Gastrocnemius medialis (tissue), 4 donors: Measurements from ENCODE around the gene BAIAP2L1.

Experiments
- POLR2A ChIP-seq, 2 donors: fragments of 450-650 bp; IDR thresholded peaks; one replicate each; pipeline ENCODE4 v1.6.1; 2017; ENCODE audit warnings: antibody characterized with exemption in 2 of 2, mild to moderate bottlenecking in 2 of 2, moderate library complexity in 2 of 2
- TF ChIP-seq, protein P1 (sequence below), 5 experiments: fragments of 450-650 bp in 3 of 5; fragments of 200-600 bp in 2 of 5; sonication (generic) in 2 of 5; IDR thresholded peaks in 4 of 5; conservative IDR thresholded peaks in 1 of 5; 1 replicate in 4 of 5; 2 replicates in 1 of 5; pipeline ENCODE4 v1.5.1; 2016 to 2019; ENCODE audit warnings: antibody characterized with exemption in 5 of 5, mild to moderate bottlenecking in 3 of 5, moderate library complexity in 3 of 5

DNA sequence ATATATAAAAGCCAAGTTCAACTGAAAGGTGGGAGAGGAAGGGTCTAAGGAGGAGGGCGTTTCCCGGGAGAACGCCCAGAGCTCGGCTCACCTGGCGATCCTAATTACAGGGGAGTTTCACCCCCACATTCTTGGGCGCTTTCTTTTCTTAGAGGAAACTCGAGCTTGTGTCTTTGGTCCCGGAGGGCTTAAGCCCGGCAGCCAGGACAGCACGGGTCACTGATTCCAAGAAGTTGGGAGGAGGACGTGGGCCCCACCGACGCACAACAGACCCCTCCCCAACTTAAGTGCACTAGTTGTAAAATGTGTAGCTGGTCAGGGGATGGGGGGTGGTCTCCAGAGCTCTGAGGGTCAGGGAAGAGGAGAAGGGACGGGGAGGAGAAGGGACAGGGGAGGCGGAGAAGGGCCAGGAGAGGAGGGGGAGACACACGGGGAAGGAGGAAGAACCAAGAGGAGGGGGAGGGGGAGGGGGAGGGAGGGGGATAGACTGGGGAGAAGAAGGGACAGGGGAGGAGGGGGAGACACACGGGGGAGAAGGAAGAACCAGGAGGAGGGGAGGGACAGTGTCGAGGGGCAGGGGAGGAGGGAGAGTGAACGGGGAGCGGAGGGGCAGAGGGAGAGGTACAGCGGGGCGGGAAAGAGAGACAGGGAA, 874 bp downstream of the BAIAP2L1 start:
- TF ChIP-seq, protein P1, sequence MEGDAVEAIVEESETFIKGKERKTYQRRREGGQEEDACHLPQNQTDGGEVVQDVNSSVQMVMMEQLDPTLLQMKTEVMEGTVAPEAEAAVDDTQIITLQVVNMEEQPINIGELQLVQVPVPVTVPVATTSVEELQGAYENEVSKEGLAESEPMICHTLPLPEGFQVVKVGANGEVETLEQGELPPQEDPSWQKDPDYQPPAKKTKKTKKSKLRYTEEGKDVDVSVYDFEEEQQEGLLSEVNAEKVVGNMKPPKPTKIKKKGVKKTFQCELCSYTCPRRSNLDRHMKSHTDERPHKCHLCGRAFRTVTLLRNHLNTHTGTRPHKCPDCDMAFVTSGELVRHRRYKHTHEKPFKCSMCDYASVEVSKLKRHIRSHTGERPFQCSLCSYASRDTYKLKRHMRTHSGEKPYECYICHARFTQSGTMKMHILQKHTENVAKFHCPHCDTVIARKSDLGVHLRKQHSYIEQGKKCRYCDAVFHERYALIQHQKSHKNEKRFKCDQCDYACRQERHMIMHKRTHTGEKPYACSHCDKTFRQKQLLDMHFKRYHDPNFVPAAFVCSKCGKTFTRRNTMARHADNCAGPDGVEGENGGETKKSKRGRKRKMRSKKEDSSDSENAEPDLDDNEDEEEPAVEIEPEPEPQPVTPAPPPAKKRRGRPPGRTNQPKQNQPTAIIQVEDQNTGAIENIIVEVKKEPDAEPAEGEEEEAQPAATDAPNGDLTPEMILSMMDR (IDR thresholded peaks at IDR 0.05 in 4 of 5, conservative IDR thresholded peaks at IDR 0.05 in 1 of 5) = no peak
- no peak for TF ChIP-seq POLR2A (IDR thresholded peaks at IDR 0.05)
